Measurements from ENCODE around the gene DLL1.
A peak's percentile ranks its signal among the peaks of the same experiment; 100 is the strongest.

Gene DLL1

GRCh38 chr6:170314983-170315382 lies 24.1 kb upstream of the DLL1 start:
- no peak overlapping the region for H3K27ac ChIP-seq
- DNase-seq: no peak
- TF ChIP-seq CTCF (IDR thresholded peaks at IDR 0.05; ENCODE audit: low read depth, low read length, missing control alignments): no peak
- H3K36me3 ChIP-seq (replicated peaks): peaks cover 13% of the 10 kb centered on the region
- in situ Hi-C loops (cut with HindIII; ENCODE audit: low pct_ligation_motif_present, low sequenced_read_pairs): no loop called here
- no peak overlapping the region for H3K4me3 ChIP-seq (ENCODE audit: low read depth, low read length)
- H3K27me3 ChIP-seq (replicated peaks): no peaks in the 10 kb centered on the region

DNA sequence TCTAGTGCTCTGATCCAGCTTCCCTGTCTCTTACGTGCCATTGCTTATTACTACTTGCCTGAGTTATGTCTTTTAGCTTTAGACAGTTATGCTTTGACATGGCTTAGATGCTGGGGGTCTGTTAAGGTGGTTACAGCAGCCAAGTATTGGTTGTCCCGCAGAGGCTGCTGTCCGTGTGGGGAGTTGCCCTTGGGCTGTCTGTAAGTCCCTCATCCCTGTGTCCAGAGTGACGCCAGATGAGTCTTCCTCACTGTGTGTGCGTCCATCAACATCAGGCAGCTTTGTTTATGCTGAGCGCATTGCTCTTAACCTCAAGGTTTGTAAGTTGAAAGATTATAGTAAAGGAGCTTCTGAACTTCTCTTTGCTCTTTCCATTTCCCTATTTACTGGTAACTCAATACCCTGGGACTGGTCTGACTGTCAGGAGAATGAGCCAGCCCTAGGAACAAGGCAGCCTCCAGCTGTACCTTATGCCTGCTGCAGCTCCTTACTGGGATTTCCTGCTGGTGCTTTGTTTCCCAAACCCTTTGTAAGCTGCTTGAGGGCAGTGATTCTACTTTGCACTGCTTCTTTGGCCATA lies 22.9 kb upstream of the DLL1 start:
- H3K27me3 ChIP-seq (replicated peaks): no peaks in the 10 kb centered on the region
- in situ Hi-C loops (cut with HindIII; ENCODE audit: low pct_ligation_motif_present, low sequenced_read_pairs): no loop called here
- H3K27ac ChIP-seq: no peak overlapping the region
- TF ChIP-seq CTCF (IDR thresholded peaks at IDR 0.05; ENCODE audit: low read depth, low read length, missing control alignments): no peak
- peaks cover 8% of the 10 kb centered on the region for H3K36me3 ChIP-seq (replicated peaks)
- H3K4me3 ChIP-seq (ENCODE audit: low read depth, low read length): no peak overlapping the region
- DNase-seq: no peak

GRCh38 chr6:170312876-170313275 lies 22.0 kb upstream of the DLL1 start:
- Histone ChIP-seq H3K27ac (no peak overlapping the region), H3K36me3 (replicated peaks) (peaks cover 7% of the 10 kb centered on the region), H3K27me3 (replicated peaks) (no peaks in the 10 kb centered on the region), H3K4me3 (ENCODE audit: low read depth, low read length) (no peak overlapping the region)
- TF ChIP-seq CTCF (IDR thresholded peaks at IDR 0.05; ENCODE audit: low read depth, low read length, missing control alignments): no peak
- DNase-seq: no peak
- in situ Hi-C loops (cut with HindIII; ENCODE audit: low pct_ligation_motif_present, low sequenced_read_pairs): no loop called here

GRCh38 chr6:170311696-170312095 lies 20.8 kb upstream of the DLL1 start:
- no peak overlapping the region for H3K27ac ChIP-seq
- no peaks in the 10 kb centered on the region for H3K27me3 ChIP-seq (replicated peaks)
- no peak for DNase-seq
- H3K36me3 ChIP-seq (replicated peaks): no peaks in the 10 kb centered on the region
- no peak for TF ChIP-seq CTCF (IDR thresholded peaks at IDR 0.05; ENCODE audit: low read depth, low read length, missing control alignments)
- in situ Hi-C loops (cut with HindIII; ENCODE audit: low pct_ligation_motif_present, low sequenced_read_pairs): no loop called here
- no peak overlapping the region for H3K4me3 ChIP-seq (ENCODE audit: low read depth, low read length)

- Histone ChIP-seq H3K27ac (no peak overlapping the region), H3K4me3 (ENCODE audit: low read depth, low read length) (no peak overlapping the region), H3K27me3 (replicated peaks) (no peaks in the 10 kb centered on the region), H3K36me3 (replicated peaks) (no peaks in the 10 kb centered on the region)
- DNase-seq: no peak
- TF ChIP-seq CTCF (IDR thresholded peaks at IDR 0.05; ENCODE audit: low read depth, low read length, missing control alignments): no peak
- in situ Hi-C loops (cut with HindIII; ENCODE audit: low pct_ligation_motif_present, low sequenced_read_pairs): no loop called here
Observed at GRCh38 chr6:170308761-170309160, 17.9 kb upstream of the DLL1 start.

- TF ChIP-seq CTCF (IDR thresholded peaks at IDR 0.05; ENCODE audit: low read depth, low read length, missing control alignments): no peak
- Histone ChIP-seq H3K27me3 (replicated peaks) (no peaks in the 10 kb centered on the region), H3K4me3 (ENCODE audit: low read depth, low read length) (peak overlapping the region; percentile 99), H3K27ac (peak overlapping the region; percentile 86), H3K36me3 (replicated peaks) (no peaks in the 10 kb centered on the region)
- in situ Hi-C loops (cut with HindIII; ENCODE audit: low pct_ligation_motif_present, low sequenced_read_pairs): no loop called here
- no peak for DNase-seq
Observed at GRCh38 chr6:170307080-170307545, 16.2 kb upstream of the DLL1 start.

Measured in brain microvascular endothelial cell (primary cell).